GM12878 (cell line): ENCODE results near the gene ANGPTL4. TPM values are rescaled to one million over a fixed set of nuclear protein-coding genes. Genes with fewer than 3 reads are reported as not detected.
A peak's percentile ranks its signal among the peaks of the same experiment; 100 is the strongest.

Experiments
- BRCA1 ChIP-seq: IDR thresholded peaks from 2 replicates; pipeline ENCODE4 v1.6.1; 2011; ENCODE audit warnings: low read depth, low read length, improper control_type of control experiment
- CBFB ChIP-seq: IDR thresholded peaks from 2 replicates; pipeline ENCODE4 v1.6.1; 2016; ENCODE audit warnings: antibody characterized with exemption, low read depth
- FOXK2 ChIP-seq: fragments of 450-650 bp; IDR thresholded peaks from 2 replicates; pipeline ENCODE4 v1.6.1; 2017; ENCODE audit warnings: mild to moderate bottlenecking, moderate library complexity
- FOXM1 ChIP-seq: IDR thresholded peaks from 2 replicates; pipeline ENCODE4 v1.6.1; 2012; ENCODE audit warnings: low read depth, mild to moderate bottlenecking, inconsistent platforms, low read length, moderate library complexity
- HDAC2 ChIP-seq: fragments of 200-600 bp; sonication (generic); IDR thresholded peaks from 2 replicates; pipeline ENCODE4 v1.6.1; 2017
- IKZF1 ChIP-seq: fragments of 450-650 bp; conservative IDR thresholded peaks from 2 replicates; pipeline ENCODE4 v1.6.1; 2017; ENCODE audit warnings: antibody characterized with exemption, mild to moderate bottlenecking
- IRF3 ChIP-seq: fragments of 450-650 bp; IDR thresholded peaks from 2 replicates; pipeline ENCODE4 v1.6.1; 2014; ENCODE audit warnings: mild to moderate bottlenecking
- NFXL1 ChIP-seq: fragments of 450-650 bp; IDR thresholded peaks from 2 replicates; pipeline ENCODE4 v1.6.1; 2017; ENCODE audit warnings: antibody characterized with exemption, mild to moderate bottlenecking, borderline replicate concordance
- NKRF ChIP-seq: fragments of 450-650 bp; conservative IDR thresholded peaks from 2 replicates; pipeline ENCODE4 v1.6.1; 2017; ENCODE audit warnings: mild to moderate bottlenecking, moderate library complexity
- NR2C2 ChIP-seq: IDR thresholded peaks from 2 replicates; pipeline ENCODE4 v1.6.1; 2011; ENCODE audit warnings: borderline replicate concordance, low read depth; ENCODE audit not compliant: control insufficient read depth, insufficient read length
- RELA ChIP-seq: fragments of 450-650 bp; IDR thresholded peaks from 2 replicates; pipeline ENCODE4 v1.8.0; 2014; ENCODE audit warnings: borderline replicate concordance; ENCODE audit not compliant: partially characterized antibody
- SIN3A ChIP-seq: IDR thresholded peaks from 2 replicates; pipeline ENCODE4 v1.6.1; 2012; ENCODE audit warnings: low read depth, low read length, improper control_type of control experiment
- SREBF2 ChIP-seq: IDR thresholded peaks from 2 replicates; pipeline ENCODE4 v1.6.1; 2012; ENCODE audit warnings: mild to moderate bottlenecking, low read length
- TBL1XR1 ChIP-seq: IDR thresholded peaks from 2 replicates; pipeline ENCODE4 v1.6.1; 2012; ENCODE audit warnings: low read depth, low read length, improper control_type of control experiment
- TCF7 ChIP-seq: IDR thresholded peaks from 2 replicates; pipeline ENCODE4 v1.6.1; 2014; ENCODE audit warnings: antibody characterized with exemption, borderline replicate concordance
- YY1 ChIP-seq: IDR thresholded peaks from 2 replicates; pipeline ENCODE4 v1.6.1; 2011; ENCODE audit warnings: low read depth, mild to moderate bottlenecking, low read length
- ZBTB11 ChIP-seq: fragments of 450-650 bp; formaldehyde crosslinking; IDR thresholded peaks from 2 replicates; pipeline ENCODE4 v1.5.0; 2022; ENCODE audit warnings: mild to moderate bottlenecking, missing genetic modification characterization
- ZBTB40 ChIP-seq: fragments of 450-650 bp; IDR thresholded peaks from 2 replicates; pipeline ENCODE4 v1.6.1; 2016; ENCODE audit warnings: mild to moderate bottlenecking, moderate library complexity, borderline replicate concordance
- ZNF384 ChIP-seq: IDR thresholded peaks from 2 replicates; pipeline ENCODE4 v1.6.1; 2012; ENCODE audit warnings: low read depth, mild to moderate bottlenecking, low read length, improper control_type of control experiment, borderline replicate concordance
- polyA plus RNA-seq, 11 experiments: library from polyadenylated mRNA; depleted of rRNA in 4 of 11; unstranded in 6 of 11; stranded (reverse) in 5 of 11; fragments of >200 nt; fragmentation: Nextera tagmentation in 4 of 11; fragmentation: Illumina TruSeq in 1 of 11; extraction: Ambion mirVana in 4 of 11; extraction: Trizol in 1 of 11; gene quantifications; 1 replicate in 1 of 11; 2 replicates in 10 of 11; pipeline versions ENCODE4 v1.2.1 to v1.2.3, GENCODE V29; 2011 to 2016; ENCODE audit warnings: inconsistent platforms in 2 of 11, missing spikeins in 2 of 11, low read depth in 1 of 11
- total RNA-seq, 4 experiments: library from RNA; depleted of rRNA in 3 of 4; stranded (reverse); fragments of >200 nt in 3 of 4; fragmentation: Illumina TruSeq in 1 of 4; extraction: Trizol in 1 of 4; gene quantifications; 2 replicates each; pipeline versions ENCODE4 v1.2.1 to v1.2.3, GENCODE V29; 2013 to 2021

Gene ANGPTL4
- total and polyA plus RNA-seq, 10 of the 15 experiments (the other 5 are each of a cell fraction or from before 2014, with no cell fraction given): 0.45 TPM; not detected in 9

- peak; percentile 91 for TF ChIP-seq NKRF
- peak; percentile 53; the same call in 1 of the 2 replicates for TF ChIP-seq ZBTB11 (CRISPR knock-in tag)
- peak; percentile 47; the same call in 1 of the 2 replicates for TF ChIP-seq SREBF2
- TF ChIP-seq CBFB: no peak
- TF ChIP-seq NFXL1: no peak; the same call in 1 of the 2 replicates
- TF ChIP-seq TBL1XR1: 0 out of 2 replicates have a peak, but pooled peaks have one; percentile 39
- TF ChIP-seq IKZF1: peak; percentile 85
- peak; percentile 69 for TF ChIP-seq RELA
- no peak for TF ChIP-seq NR2C2
- TF ChIP-seq BRCA1: peak; percentile 62; the same call in 1 of the 2 replicates
- no peak for TF ChIP-seq FOXM1
- TF ChIP-seq ZNF384: no peak
- TF ChIP-seq HDAC2: no peak
- TF ChIP-seq SIN3A: no peak
- TF ChIP-seq FOXK2: no peak; the same call in 1 of the 2 replicates
- peak; percentile 96 for TF ChIP-seq ZBTB40
- TF ChIP-seq YY1: peak; percentile 19; the same call in 1 of the 2 replicates
- TF ChIP-seq IRF3: peak; percentile 99
- TF ChIP-seq TCF7: no peak
Measured at GRCh38 chr19:8389891-8390616, 26.1 kb downstream of the ANGPTL4 start, which contains the start of gene RAB11B (continued).
